Activated effector memory CD4-positive, alpha-beta T cell treated with anti-CD3 and anti-CD28 coated beads, Interleukin-2, amount 50 U/mL, for 16 hours (primary cell): Measurements from ENCODE around the gene CEP83.
"Not testable (repeated sequence)": the region's sequence is repeated elsewhere in the genome, so short reads cannot be mapped to it uniquely, and the experiment has no call there.

Experiments
- DNase-seq: peaks from one replicate; pipeline ENCODE4 v3.0.0-alpha.2; 2020

The CEP83 gene

DNA sequence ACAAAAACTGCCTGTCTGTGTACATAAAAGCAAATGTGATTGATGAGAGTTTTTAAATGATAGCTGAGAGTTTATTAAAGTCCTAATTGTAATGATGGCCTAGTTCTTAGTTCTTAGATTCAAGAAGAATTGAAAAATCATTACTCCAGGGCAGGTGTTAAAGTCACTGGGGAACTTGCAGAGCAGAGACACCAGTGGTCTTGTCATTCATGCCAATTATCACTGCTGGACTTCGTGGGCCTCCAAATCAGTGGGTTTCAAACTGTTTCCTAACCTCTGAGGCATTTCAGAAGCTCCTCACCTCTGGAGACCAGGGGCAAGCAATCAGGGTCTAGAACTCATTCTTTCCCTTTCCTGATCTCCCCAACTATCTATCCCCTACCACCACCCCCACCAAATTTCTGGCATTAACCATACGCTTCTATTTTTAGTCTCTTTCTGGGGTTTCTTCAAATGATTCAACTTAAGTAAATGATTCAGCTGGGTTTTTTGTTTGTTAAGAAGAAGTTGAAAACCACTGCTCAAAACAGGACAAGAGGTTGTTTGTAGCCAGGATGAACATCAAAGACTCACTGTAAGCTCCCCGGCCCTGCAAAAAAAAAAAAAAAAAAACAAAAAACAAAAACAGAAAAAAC is 80.1 kb downstream of the CEP83 start:
- no peak for DNase-seq

- DNase-seq = no peak
Measured at GRCh38 chr12:94377599-94377998, 82.1 kb downstream of the CEP83 start.

DNA sequence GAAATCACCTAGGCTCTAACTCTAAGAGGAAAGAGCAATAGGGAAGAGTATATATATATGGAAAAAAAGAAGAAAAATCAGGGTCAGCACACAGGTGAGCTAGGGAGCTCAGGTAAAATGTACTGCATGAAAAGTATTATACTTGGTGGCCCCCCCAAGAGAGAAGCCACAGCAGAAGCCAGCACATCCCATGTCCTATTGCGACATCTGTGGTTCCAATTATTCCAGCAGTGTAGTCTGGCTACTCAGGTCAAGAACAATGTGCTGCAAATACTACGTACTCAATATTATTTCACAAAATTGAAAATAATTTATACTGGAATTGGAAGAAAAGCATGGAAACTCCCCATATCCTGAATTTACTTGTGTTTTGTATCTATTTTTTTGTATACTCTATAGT is 85.5 kb downstream of the CEP83 start:
- no peak for DNase-seq

GRCh38 chr12:94372461-94372860 is 87.2 kb downstream of the CEP83 start:
- no peak for DNase-seq

- DNase-seq = no peak
Measured at GRCh38 chr12:94362653-94363052, 97.0 kb downstream of the CEP83 start.

- no peak for DNase-seq
Measured at GRCh38 chr12:94359761-94360160, 99.9 kb downstream of the CEP83 start.

GRCh38 chr12:94353130-94353529 is 106.5 kb downstream of the CEP83 start:
- no peak for DNase-seq

DNA sequence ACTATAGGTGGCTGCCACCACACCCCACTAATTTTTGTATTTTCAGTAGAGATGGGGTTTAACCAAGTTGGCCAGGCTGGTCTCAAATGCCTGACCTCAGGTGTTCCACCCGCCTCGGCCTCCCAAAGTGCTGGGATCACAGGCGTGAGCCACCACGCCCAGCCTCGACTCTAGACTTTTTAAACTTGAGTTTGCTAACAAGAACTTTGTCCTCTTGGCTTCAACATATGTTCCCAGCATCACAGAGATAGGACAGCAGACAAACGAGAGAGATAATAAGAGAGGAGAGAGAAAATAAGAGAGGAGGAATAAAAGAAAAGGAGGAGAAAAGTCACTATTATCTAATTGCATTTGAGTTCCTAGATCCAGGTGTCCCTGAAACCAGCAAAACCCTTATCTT is 119.1 kb downstream of the CEP83 start:
- DNase-seq = no peak

DNA sequence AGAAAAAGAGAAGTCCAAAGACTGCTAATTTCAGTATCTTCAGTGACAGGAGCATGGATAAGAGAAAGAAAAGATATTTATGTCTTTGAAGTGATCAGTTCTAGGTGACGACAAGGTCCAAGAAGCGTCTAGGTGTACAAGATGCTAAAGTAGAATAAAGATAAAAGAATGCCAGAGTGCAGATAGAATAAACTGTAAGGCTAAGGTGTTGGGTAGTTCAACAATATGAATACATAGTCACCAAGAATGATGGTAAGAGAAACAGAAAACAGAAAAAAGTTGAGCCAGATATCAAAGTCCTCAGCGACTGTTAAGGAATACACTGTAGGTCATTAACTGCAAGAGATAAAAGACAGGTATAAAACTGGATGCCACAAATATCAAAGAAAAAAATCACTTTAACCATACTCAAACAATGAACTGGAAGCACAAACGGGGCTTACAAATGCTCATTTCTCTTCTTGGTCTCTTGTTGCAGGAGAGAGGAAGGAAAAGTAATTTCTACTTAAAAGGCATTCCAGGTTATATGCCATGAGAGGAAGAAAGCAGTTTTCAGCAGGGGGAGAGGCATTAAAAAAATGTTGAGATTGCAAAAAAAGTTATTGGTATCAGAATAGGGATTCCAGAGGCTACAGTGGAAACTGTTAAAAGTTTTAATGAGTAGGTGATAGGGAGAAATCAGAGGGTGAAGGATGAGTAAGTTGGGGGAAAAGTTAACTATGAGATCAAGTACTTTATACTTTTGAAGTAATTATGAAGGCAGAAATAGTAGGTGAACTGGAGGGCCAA is 121.5 kb downstream of the CEP83 start:
- no peak for DNase-seq

- DNase-seq = no peak
Measured at GRCh38 chr12:94336211-94336925, 123.3 kb downstream of the CEP83 start.

DNA sequence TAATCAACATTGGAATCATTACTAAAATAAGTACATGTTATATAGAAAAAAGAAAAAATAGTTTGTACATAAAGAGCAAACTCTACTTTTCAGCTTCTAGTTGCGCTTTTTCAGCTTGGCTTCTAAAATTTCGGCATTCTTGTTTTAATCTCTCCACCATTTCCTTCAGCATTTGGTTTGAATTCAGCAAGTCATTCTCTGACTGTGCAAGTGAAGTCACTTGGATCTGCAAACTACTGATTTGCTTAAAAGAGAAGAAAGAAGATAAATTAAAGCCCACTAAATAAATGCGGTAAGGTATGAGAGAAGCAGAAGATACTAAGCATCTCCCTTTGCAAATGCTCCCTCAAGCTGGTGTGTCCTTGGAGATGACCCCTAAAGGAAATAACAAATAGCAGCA is 126.3 kb downstream of the CEP83 start:
- no peak for DNase-seq

- DNase-seq = no peak
Measured at GRCh38 chr12:94329366-94329765, 130.3 kb downstream of the CEP83 start.

DNA sequence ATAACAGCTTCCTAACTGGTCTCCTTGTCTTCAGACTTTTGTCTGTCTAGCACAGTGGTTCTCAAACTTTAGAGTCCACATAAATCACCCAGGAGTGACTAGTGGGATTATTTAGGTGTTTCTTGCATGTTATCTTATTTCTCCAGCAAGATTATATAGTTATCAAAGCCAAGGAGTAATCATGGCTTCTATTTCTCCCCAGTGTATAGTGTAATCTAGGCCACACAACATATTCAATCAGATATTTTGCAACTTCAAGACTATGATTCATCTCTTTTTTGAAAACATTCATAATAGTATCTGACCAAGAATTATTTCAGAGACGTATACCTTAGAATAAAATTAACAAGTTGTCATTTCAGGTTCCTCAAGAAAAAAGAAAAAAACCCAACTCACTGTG is 131.9 kb downstream of the CEP83 start:
- DNase-seq = no peak

DNA sequence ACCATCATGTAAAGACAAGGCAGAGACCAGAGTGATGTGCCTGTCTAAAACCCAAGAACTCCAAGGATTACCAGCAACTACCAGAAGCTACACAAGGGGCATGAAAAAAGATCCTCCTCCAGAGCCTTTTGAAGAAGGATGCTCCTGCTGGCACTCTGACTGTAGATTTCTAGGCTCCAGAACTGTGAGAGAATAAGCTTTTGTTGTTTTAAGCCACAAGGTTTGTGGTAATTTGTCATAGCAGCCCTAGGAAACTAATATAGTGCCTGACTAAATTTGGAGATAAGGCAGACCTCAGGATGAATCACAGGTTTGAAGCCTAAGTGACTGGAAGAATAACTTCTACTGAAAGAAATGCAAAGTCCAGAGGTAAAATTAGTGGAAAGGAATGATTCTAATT is 132.9 kb downstream of the CEP83 start:
- no peak for DNase-seq

DNA sequence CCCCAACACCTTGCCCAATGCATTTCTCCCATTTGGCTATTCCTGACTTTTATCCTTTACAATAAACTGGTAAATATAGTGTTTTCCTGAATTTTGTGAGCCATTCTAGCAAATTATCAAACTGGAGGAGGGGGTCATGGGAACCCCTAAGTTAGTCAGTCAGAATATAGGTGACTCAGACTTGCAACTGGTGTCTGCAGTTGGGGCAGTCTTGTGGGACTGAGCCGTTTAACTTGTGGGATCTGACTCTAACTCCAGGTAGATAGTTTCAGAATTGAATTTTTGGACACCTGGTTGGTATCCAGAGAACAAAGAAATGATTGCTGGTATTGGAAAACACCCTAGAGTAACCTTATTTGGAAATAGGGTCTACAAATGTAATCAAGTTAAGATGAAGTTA is 133.4 kb downstream of the CEP83 start:
- DNase-seq = no peak

DNA sequence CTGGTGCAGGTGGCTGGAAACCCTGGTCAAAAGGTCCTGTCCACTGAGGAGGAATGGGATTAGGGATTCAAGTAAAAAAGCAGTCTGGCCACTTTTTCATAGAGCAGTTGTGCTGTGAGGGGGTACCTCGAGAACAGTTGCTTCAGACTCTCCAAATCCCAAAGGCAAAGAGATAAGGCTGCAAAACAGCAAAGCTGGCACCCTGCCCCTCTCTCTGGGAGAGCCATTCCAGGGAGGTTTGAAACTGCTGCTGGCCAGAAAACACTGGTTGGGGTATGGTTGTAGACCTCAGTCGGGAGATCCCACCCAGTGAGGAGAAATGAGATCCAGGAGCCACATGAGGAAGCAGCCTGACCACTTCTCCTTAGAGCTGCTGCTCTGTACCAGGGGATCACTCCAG is 137.3 kb downstream of the CEP83 start:
- no peak for DNase-seq

DNA sequence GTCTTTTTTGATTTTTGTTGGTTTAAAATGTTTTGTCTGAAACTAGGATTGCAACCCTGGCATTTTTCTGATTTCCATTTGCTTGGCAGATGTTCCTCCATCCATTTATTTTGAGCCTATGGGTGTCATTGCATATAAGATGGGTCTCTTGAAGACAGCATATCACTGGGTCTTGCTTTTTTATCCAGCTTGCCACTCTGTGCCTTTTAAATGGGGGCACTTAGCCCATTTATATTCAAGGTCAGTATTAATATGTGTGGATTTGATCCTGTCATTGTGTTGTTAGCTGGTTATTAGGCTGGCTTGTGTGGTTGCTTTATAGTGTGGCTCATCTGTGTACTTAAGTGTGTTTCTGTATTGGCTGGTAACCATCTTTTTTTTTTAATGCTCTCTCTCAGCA is 139.6 kb downstream of the CEP83 start:
- DNase-seq = no peak

DNA sequence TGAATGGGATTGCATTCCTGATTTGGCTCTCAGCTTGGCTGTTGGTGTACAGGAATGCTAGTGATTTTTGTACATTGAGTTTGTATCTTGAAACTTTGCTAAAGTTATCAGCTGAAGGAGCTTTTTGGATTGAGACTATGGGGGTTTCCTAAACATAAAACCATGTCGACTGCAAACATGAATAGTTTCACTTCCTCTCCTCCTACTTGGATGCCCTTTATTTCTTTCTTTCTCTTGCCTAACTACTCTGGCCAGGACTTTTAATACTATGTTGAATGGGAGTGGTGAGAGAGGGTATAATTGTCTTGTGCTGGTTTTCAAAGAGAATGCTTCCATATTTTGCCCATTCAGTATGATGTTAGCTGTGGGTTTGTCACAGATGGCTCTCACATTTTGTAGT is 141.5 kb downstream of the CEP83 start:
- no peak for DNase-seq

DNA sequence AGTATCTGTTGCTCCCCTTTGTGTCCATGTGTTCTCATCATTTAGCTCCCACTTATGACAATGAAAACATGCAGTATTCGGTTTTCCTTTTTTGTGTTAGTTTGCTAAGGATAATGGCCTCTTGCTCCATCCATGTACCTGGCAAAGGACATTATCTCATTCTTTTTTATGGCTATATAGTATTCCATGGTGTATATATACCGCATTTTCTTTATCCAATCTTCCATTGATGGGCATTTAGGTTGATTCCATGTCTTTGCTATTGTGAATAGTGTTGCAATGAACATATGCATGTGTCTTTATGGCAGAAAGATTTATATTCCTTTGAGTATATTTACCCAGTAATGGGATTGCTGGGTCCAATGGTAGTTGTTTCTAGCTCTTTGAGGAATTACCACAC is 143.1 kb downstream of the CEP83 start:
- not testable (repeated sequence) for DNase-seq

GRCh38 chr12:94312378-94312777 is 147.3 kb downstream of the CEP83 start:
- DNase-seq = no peak

- DNase-seq = no peak
Measured at GRCh38 chr12:94309373-94309772, 150.3 kb downstream of the CEP83 start.

- no peak for DNase-seq
Measured at GRCh38 chr12:94308612-94309011, 151.1 kb downstream of the CEP83 start.

- DNase-seq = no peak
Measured at GRCh38 chr12:94305130-94305957, 154.3 kb downstream of the CEP83 start.
